Kidney epithelial cell (primary cell): Measurements from ENCODE around the gene TMEM220. TPM values are rescaled to one million over a fixed set of nuclear protein-coding genes. Genes with fewer than 3 reads are reported as not detected.

Experiments
- DNase-seq: peaks from one replicate; pipeline ENCODE4 v3.0.0-alpha.2; 2010; ENCODE audit warnings: low read depth
- H3K27me3 ChIP-seq: 2 replicates; pipeline ENCODE4 v1.6.0; 2011; ENCODE audit warnings: low read length; ENCODE audit not compliant: control insufficient read depth, insufficient read depth
- H3K36me3 ChIP-seq: 2 replicates; pipeline ENCODE4 v1.5.1; 2011; ENCODE audit warnings: low read length; ENCODE audit not compliant: control insufficient read depth, insufficient read depth
- H3K4me3 ChIP-seq: 2 replicates; pipeline ENCODE4 v1.5.1; 2011; ENCODE audit warnings: low read depth, mild to moderate bottlenecking, control low read depth, low read length
- CTCF ChIP-seq: IDR thresholded peaks from 2 replicates; pipeline ENCODE4 v1.5.1; 2011; ENCODE audit warnings: mild to moderate bottlenecking, moderate library complexity, low read length, control low read depth, inconsistent platforms; ENCODE audit not compliant: insufficient read depth, poor library complexity, severe bottlenecking
- total RNA-seq: library from RNA; depleted of rRNA; stranded (reverse); fragments of >200 nt; gene quantifications from 2 replicates; pipeline ENCODE4 v1.2.3, GENCODE V29; 2015

TMEM220 gene
- total RNA-seq, 1 donor from 2014 or later: 2.8 TPM

GRCh38 chr17:10752696-10753095, 22.9 kb upstream of the TMEM220 start:
- Histone ChIP-seq H3K4me3 (no peak overlapping the region), H3K36me3 (no peaks in the 10 kb centered on the region), H3K27me3 (no peaks in the 10 kb centered on the region)
- no peak for TF ChIP-seq CTCF
- DNase-seq: no peak

DNA sequence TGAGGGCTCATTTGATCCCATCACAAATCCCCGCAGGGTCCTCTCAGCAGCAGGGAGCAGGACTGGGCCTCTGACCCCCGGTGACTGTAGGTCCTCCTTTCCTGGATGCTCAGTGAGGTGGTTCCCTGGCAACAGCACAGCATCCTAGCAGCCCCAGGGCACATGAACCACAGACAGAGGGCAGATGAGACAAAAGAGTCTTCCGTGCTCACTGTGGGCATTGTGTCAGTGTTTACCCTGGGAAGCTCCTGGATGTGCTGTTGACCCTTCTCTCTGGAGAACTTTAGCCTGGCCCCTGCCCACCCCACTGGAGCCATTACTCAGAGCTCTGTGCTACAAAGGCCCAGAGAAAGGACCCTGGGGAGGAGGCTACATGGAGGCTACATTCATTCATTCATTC, 21.7 kb upstream of the TMEM220 start:
- no peak for TF ChIP-seq CTCF
- no peak overlapping the region for H3K4me3 ChIP-seq
- no peaks in the 10 kb centered on the region for H3K27me3 ChIP-seq
- DNase-seq: no peak
- no peaks in the 10 kb centered on the region for H3K36me3 ChIP-seq

DNA sequence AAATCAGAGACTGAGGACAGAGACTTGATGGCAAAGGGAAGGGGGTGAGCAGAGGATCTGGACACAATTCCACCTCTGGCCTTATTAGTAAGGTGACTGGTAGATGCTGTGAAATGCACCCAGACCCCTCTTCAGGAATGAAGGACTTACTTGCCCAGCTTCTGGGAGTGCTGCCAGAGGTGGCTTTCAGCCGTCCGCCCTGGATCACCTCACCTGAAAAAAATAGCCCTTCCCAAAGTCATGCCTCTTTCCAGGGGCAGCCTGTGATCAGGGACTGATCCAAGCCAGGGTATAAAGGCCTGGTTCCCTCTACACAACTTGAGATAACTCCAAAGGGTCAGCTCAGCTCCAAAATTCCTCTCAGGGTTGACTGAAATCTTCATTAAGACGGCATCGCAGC, 20.4 kb upstream of the TMEM220 start:
- no peak overlapping the region for H3K4me3 ChIP-seq
- no peaks in the 10 kb centered on the region for H3K27me3 ChIP-seq
- no peak for TF ChIP-seq CTCF
- no peaks in the 10 kb centered on the region for H3K36me3 ChIP-seq
- DNase-seq: no peak

- DNase-seq: no peak
- no peaks in the 10 kb centered on the region for H3K27me3 ChIP-seq
- no peaks in the 10 kb centered on the region for H3K36me3 ChIP-seq
- no peak for TF ChIP-seq CTCF
- no peak overlapping the region for H3K4me3 ChIP-seq
Measured at GRCh38 chr17:10748531-10749181, 18.8 kb upstream of the TMEM220 start.

DNA sequence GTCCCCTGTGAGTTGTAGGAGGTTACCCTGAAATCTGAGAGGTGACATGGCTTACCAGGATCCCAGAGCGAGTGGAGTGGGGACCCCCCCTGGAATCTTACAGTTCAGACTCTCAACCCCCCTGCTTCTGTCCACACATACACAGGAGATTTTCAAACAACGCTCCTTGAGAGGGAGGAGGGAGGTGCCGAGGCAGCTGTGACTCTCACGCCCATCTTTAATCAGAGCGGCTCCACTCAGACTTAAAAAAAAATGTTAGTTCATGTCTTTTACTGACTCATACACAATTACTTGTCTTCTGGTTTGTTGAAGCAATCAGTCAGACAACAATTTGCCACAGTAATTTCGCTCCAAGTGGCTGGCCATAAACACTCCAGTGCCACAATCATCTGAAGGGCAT, 15.4 kb upstream of the TMEM220 start:
- no peak for TF ChIP-seq CTCF
- Histone ChIP-seq H3K27me3 (no peaks in the 10 kb centered on the region), H3K4me3 (no peak overlapping the region), H3K36me3 (no peaks in the 10 kb centered on the region)
- no peak for DNase-seq

DNA sequence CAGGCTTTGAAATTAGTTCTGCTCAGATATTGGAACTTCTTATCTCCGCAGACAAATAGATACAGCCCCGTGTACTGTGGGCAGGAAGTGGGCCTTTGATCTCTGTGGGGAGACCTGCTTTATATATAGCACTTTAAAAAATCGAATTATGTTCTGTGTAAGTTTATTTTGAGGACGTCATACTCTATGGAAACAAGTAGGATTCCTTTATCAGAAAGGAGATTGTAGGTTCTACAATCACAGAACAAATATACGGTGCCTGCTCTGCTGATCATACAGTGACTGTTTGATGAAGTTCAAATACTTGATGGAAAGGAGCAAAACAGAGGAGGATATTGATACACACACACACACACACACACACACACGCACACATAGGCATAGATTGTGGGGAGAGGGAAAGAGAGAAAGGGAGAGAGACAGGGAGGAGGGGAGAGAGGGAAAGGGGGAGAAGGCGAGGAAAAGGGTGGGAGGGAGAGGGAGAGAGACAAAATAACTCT, 14.7 kb upstream of the TMEM220 start:
- H3K36me3 ChIP-seq: no peaks in the 10 kb centered on the region

More for the DNA sequence above, 14.7 kb upstream of the TMEM220 start:
- DNase-seq: no peak
- TF ChIP-seq CTCF: no peak
- Histone ChIP-seq H3K27me3 (no peaks in the 10 kb centered on the region), H3K4me3 (no peak overlapping the region)
